HG02938 (cell line): ENCODE measurements around the gene BCHE.

ENCODE experiments used
- ATAC-seq: cut with Tn5 transposase; IDR thresholded peaks from one replicate; pipeline ENCODE4 v1.9.1; 2021; ENCODE audit warnings: mild to moderate bottlenecking, moderate library complexity; ENCODE audit not compliant: unreplicated experiment

The BCHE gene

DNA sequence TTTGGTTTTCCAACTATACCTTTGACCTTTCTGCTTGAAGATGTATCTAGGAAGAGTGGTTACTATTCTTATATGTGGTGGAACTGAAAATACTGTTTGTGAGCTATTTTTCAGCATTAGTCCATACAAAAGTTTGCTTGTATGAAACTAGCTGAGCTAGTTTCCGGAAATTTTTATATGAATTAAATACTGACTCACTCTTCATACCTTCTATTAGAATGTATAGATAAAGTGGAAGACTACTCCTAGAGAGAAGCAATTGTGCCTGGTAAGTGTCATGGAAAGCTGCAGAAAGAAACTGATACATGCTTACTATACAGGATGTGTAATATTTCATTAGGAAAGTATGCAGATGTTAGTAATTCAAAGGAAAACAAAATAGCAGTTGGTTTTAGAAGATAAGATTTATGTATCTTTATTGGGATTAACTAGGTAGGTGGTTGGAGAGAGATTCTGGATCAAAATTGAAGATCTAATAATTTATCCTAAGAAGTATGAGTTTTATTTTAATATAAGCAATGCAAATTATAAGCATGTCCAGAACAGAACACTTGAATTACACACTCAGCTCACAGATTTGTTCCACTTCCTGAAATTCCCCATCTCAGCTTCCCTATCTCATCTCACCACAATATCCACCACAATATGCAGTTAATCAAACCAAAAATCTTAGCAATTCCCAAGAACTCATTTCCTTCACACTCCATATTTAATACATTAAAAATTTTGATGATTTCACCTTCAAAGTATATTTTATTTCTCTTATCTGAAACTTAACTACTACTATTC lies 82.8 kb downstream of the BCHE start:
- no peak for ATAC-seq

DNA sequence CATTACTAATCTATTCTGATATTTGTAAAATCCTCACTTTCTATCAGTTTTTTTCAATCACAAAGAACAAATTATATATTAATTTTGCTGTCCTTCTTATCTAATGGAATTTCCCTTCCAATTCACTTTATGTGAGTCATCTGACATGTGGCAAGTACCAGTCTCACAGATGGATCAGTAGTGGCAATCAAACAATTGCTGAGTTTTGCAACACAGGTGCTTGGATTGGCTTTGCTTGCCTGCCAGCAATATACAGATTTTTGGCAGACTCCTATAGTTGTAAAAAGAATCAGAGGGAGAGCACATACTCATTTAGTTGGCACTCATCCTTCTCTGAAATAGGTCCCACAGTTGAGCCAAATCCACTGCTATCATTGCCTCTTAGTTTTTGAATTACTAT lies 83.7 kb downstream of the BCHE start:
- ATAC-seq, result no peak

DNA sequence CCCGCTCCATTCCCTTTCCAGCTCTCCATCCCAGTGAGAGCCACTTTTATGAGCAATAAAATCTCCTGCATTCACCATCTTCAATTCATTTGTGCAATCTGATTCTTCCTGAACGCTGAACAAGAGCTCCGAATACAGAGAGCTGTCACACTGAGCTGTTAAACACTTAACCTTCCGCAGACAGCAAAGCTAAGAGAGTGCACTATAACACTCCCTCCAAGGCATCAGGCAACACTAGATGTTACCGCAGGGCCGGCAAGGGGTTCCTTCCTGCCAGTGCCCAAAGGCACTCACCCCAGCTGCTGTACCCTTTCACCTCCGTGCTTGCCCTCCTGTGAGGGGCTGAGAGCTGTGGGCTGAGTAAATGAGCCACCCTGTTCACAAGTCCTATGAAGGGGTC lies 85.6 kb downstream of the BCHE start:
- no peak for ATAC-seq

- no peak for ATAC-seq
These were observed 87.4 kb downstream of the BCHE start for GRCh38 chr3:165749821-165750220.

GRCh38 chr3:165749241-165749640 lies 88.0 kb downstream of the BCHE start:
- ATAC-seq, result no peak

DNA sequence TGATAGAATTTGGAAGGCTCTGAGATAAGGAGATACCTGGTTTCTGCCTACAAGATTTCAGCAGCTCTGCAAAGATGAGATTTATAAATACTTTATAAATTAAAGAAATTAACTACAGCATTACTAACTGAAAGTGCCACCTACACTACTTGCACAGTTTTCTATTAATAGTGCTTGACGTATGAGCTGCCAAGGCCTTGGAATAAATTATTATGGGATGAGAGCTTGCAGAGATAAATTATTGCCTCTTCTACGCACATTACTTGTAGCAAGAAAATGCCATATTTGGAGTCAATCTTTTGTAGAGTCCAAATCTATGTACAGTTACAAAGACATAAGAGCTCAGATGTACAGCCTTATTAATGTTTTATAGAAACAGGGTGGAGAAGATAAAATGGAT lies 89.1 kb downstream of the BCHE start:
- ATAC-seq, result no peak

- no peak for ATAC-seq
These were observed 90.3 kb downstream of the BCHE start for GRCh38 chr3:165746874-165747273.

DNA sequence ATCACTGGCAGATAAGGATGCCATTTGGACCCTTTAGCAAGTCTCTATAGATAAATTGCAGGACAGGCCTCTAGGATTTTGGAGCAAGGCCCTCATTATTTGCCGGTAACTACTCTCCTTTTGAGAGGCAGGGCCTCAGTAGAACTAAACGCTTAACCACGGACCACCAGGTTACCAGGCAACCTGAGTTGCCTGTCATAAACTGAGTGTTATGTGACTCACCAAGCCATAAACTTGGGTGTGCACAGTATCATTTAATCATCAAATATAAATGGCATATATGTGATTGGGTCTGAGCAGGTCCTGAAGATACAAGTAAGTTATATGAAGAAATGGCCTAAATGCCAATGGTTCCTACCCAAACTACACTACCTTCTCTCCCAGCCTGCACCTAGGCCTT lies 93.2 kb downstream of the BCHE start:
- no peak for ATAC-seq

- no peak for ATAC-seq
These were observed 94.9 kb downstream of the BCHE start for GRCh38 chr3:165742351-165742750.

GRCh38 chr3:165729756-165730155 lies 107.5 kb downstream of the BCHE start:
- ATAC-seq, result no peak

DNA sequence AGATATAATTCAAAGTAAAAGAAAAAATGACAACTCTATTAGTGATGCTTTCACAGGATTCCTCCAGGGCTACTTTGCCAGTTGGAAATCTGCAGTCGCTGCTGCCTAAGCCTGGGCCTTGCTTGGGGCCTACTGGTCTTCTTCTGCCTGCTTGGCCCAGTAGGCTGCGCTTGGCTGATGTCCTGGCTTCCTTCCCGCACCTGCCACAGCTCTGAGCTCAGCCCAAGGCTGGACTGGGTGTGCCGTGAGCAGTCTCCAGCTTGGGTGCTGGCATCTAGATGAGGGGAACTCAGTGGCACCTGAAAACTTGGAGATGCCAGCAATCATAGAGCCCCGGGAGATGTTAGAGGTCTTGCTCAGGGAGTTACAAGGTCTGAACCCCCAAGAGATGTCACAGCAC lies 108.3 kb downstream of the BCHE start:
- ATAC-seq, result no peak

DNA sequence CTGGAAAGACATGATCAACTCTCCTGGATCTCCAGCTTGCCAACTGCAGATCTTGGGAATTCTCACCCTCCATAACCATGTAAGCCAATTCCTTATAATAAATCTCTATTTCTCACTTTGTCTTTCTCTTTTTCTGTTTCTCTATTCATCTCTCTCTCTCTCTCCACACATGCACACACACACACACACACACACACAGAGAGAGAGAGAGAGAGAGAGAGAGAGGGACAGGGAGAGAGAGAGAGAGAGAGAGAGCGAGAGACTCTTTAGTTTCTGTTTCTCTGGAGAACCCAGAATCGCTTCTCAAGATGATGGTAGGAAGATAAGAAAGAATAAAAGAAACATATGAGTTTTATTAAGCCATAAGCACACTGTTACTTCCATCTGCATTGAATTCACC lies 111.9 kb downstream of the BCHE start:
- ATAC-seq, result no peak
